Neutrophil (primary cell): ENCODE measurements around the gene STRA6.

Source experiments
- H3K27ac ChIP-seq: fragments of 200-600 bp; sonication (generic); 2 replicates; pipeline ENCODE4 v1.5.1; 2016; ENCODE audit warnings: mild to moderate bottlenecking, moderate library complexity
- H3K27me3 ChIP-seq: fragments of 200-600 bp; sonication (generic); 2 replicates; pipeline ENCODE4 v1.6.0; 2016; ENCODE audit warnings: mild to moderate bottlenecking
- H3K36me3 ChIP-seq: fragments of 200-600 bp; sonication (generic); 2 replicates; pipeline ENCODE4 v1.5.1; 2017
- H3K4me1 ChIP-seq, 2 experiments: fragments of 200-600 bp in 1 of 2; sonication (generic) in 1 of 2; 1 replicate in 1 of 2; 2 replicates in 1 of 2; pipeline versions ENCODE4 v1.5.1 to v1.6.1; 2013 to 2016; ENCODE audit warnings: low read depth in 1 of 2, low read length in 1 of 2, mild to moderate bottlenecking in 1 of 2, moderate library complexity in 1 of 2; ENCODE audit not compliant: control insufficient read depth in 1 of 2, insufficient read depth in 1 of 2
- H3K4me3 ChIP-seq, 2 experiments: fragments of 200-600 bp in 1 of 2; sonication (generic) in 1 of 2; 1 replicate in 1 of 2; 2 replicates in 1 of 2; pipeline ENCODE4 v1.5.1; 2013 to 2016; ENCODE audit warnings: low read depth in 1 of 2, low read length in 1 of 2, mild to moderate bottlenecking in 1 of 2, moderate library complexity in 1 of 2
- H3K9me3 ChIP-seq: fragments of 200-600 bp; sonication (generic); 2 replicates; pipeline ENCODE4 v1.5.1; 2016
- TF ChIP-seq, protein P1 (sequence below): fragments of 200-600 bp; sonication (generic); IDR thresholded peaks from 2 replicates; pipeline ENCODE4 v1.5.1; 2016; ENCODE audit warnings: antibody characterized with exemption

The STRA6 gene

DNA sequence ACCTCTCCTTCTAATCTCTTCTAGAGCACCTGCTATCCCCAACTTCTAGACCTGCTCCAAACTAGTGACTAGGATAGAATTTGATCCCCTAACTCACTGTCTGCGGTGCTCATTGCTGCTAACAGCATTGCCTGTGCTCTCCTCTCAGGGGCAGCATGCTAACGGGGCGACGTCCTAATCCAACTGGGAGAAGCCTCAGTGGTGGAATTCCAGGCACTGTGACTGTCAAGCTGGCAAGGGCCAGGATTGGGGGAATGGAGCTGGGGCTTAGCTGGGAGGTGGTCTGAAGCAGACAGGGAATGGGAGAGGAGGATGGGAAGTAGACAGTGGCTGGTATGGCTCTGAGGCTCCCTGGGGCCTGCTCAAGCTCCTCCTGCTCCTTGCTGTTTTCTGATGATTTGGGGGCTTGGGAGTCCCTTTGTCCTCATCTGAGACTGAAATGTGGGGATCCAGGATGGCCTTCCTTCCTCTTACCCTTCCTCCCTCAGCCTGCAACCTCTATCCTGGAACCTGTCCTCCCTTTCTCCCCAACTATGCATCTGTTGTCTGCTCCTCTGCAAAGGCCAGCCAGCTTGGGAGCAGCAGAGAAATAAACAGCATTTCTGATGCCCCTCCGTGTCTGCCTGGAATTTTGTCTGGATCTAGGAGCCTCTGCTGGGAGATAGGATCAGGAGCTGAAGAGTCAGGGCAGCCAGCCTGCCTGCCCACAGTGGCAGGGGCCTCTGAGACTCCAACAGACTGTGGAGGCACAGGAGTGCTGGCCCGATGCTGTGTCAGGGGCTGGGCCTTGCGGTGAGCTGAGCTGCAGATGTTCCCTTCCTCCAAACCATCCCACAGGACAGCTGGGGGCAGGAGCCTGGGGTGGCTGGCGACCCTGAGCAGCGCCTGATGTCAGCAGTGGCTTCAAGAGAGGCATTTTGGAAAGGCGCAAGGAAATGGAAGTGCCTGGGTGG lies 26.0 kb downstream of the STRA6 start:
- Histone ChIP-seq H3K27me3 (peaks cover 3% of the 10 kb centered on the region), H3K9me3 (no peaks in the 10 kb centered on the region), H3K4me3 (no peak overlapping the region), H3K4me1 (no peaks in the 10 kb centered on the region), H3K36me3 (no peaks in the 10 kb centered on the region), H3K27ac (no peak overlapping the region)
- TF ChIP-seq, protein P1, sequence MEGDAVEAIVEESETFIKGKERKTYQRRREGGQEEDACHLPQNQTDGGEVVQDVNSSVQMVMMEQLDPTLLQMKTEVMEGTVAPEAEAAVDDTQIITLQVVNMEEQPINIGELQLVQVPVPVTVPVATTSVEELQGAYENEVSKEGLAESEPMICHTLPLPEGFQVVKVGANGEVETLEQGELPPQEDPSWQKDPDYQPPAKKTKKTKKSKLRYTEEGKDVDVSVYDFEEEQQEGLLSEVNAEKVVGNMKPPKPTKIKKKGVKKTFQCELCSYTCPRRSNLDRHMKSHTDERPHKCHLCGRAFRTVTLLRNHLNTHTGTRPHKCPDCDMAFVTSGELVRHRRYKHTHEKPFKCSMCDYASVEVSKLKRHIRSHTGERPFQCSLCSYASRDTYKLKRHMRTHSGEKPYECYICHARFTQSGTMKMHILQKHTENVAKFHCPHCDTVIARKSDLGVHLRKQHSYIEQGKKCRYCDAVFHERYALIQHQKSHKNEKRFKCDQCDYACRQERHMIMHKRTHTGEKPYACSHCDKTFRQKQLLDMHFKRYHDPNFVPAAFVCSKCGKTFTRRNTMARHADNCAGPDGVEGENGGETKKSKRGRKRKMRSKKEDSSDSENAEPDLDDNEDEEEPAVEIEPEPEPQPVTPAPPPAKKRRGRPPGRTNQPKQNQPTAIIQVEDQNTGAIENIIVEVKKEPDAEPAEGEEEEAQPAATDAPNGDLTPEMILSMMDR: no peak

DNA sequence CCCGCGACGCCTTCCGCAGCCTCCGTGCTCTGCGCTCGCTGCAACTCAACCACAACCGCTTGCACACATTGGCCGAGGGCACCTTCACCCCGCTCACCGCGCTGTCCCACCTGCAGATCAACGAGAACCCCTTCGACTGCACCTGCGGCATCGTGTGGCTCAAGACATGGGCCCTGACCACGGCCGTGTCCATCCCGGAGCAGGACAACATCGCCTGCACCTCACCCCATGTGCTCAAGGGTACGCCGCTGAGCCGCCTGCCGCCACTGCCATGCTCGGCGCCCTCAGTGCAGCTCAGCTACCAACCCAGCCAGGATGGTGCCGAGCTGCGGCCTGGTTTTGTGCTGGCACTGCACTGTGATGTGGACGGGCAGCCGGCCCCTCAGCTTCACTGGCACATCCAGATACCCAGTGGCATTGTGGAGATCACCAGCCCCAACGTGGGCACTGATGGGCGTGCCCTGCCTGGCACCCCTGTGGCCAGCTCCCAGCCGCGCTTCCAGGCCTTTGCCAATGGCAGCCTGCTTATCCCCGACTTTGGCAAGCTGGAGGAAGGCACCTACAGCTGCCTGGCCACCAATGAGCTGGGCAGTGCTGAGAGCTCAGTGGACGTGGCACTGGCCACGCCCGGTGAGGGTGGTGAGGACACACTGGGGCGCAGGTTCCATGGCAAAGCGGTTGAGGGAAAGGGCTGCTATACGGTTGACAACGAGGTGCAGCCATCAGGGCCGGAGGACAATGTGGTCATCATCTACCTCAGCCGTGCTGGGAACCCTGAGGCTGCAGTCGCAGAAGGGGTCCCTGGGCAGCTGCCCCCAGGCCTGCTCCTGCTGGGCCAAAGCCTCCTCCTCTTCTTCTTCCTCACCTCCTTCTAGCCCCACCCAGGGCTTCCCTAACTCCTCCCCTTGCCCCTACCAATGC lies 27.1 kb downstream of the STRA6 start:
- H3K27me3 ChIP-seq: peaks cover 3% of the 10 kb centered on the region
- no peaks in the 10 kb centered on the region for H3K36me3 ChIP-seq
- no peaks in the 10 kb centered on the region for H3K9me3 ChIP-seq
- TF ChIP-seq, protein P1: no peak
- no peak overlapping the region for H3K27ac ChIP-seq
- H3K4me1 ChIP-seq: no peaks in the 10 kb centered on the region
- H3K4me3 ChIP-seq: no peak overlapping the region

DNA sequence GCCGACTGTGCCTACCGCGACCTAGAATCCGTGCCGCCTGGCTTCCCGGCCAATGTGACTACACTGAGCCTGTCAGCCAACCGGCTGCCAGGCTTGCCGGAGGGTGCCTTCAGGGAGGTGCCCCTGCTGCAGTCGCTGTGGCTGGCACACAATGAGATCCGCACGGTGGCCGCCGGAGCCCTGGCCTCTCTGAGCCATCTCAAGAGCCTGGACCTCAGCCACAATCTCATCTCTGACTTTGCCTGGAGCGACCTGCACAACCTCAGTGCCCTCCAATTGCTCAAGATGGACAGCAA lies 27.7 kb downstream of the STRA6 start:
- Histone ChIP-seq H3K36me3 (no peaks in the 10 kb centered on the region), H3K9me3 (no peaks in the 10 kb centered on the region), H3K27me3 (peaks cover 3% of the 10 kb centered on the region), H3K27ac (no peak overlapping the region), H3K4me1 (no peaks in the 10 kb centered on the region), H3K4me3 (no peak overlapping the region)
- TF ChIP-seq, protein P1: no peak

DNA sequence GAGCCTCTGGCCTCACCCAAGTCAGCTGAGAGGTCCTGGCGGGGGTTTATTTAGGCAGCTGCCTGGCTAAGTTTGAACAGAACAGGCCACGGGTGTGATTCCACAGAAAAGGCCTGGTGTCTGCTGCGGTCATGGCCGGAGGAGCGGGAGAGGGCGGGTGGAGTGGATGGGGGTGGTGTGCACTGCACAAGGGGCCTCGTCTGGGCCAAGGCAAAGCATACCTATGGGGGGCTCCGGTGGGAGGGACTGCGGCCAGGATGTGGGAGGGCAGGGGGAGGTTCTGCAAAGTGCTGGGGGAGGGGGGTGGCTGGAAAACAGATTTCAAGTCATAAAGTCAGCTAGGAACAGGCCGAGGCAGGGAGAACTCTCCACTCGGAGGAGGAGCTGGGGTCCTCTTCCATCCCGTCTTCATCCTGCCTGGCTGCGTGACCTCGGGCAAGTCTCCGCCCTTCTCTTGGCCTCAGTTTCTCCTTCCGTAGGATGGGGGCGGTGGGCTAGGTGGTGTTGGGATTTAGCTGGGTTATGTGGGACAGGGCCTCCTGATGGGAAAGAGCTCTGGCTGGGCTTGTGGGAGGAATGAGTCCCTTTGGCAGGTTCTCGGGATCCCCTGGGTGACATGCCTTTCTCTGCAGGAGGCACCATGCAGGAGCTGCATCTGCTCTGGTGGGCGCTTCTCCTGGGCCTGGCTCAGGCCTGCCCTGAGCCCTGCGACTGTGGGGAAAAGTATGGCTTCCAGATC lies 28.2 kb downstream of the STRA6 start:
- peaks cover 3% of the 10 kb centered on the region for H3K27me3 ChIP-seq
- H3K4me3 ChIP-seq: no peak overlapping the region
- no peaks in the 10 kb centered on the region for H3K4me1 ChIP-seq
- no peak overlapping the region for H3K27ac ChIP-seq
- TF ChIP-seq, protein P1: no peak
- no peaks in the 10 kb centered on the region for H3K9me3 ChIP-seq
- no peaks in the 10 kb centered on the region for H3K36me3 ChIP-seq
